IMR-90 (cell line): ENCODE measurements around the gene PODXL.

Experiments used
- CTCF ChIP-seq: conservative IDR thresholded peaks from 2 replicates; pipeline ENCODE4 v1.5.1; 2012; ENCODE audit warnings: mild to moderate bottlenecking, low read depth, low read length, improper control_type of control experiment
- MXI1 ChIP-seq: IDR thresholded peaks from 2 replicates; pipeline ENCODE4 v1.6.1; 2012; ENCODE audit warnings: low read depth, mild to moderate bottlenecking, low read length, moderate library complexity, borderline replicate concordance
- POLR2A ChIP-seq: IDR thresholded peaks from 2 replicates; pipeline ENCODE4 v1.6.1; 2012; ENCODE audit warnings: mild to moderate bottlenecking, low read depth, low read length
- RCOR1 ChIP-seq: IDR thresholded peaks from 2 replicates; pipeline ENCODE4 v1.6.1; 2012; ENCODE audit warnings: mild to moderate bottlenecking, low read length, improper control_type of control experiment; ENCODE audit not compliant: insufficient replicate concordance
- RFX5 ChIP-seq: IDR thresholded peaks from 2 replicates; pipeline ENCODE4 v1.8.0; 2012; ENCODE audit warnings: low read depth, mild to moderate bottlenecking, low read length, moderate library complexity

GRCh38 chr7:131495669-131496498, 60.5 kb downstream of the PODXL start:
- TF ChIP-seq MXI1 (no peak), CTCF (no peak), POLR2A (no peak), RFX5 (no peak), RCOR1 (no peak)
